AG10803 (cell line): ENCODE results near the gene CACNA1C.
A peak's percentile ranks its signal among the peaks of the same experiment; 100 is the strongest.

Experiments
- DNase-seq: peaks from one replicate; pipeline ENCODE4 v3.0.0; 2010; ENCODE audit warnings: low read depth
- H3K4me3 ChIP-seq: 2 replicates; pipeline ENCODE4 v1.5.1; 2011; ENCODE audit warnings: mild to moderate bottlenecking, low read length, control low read depth
- CTCF ChIP-seq: conservative IDR thresholded peaks from 2 replicates; pipeline ENCODE4 v1.5.1; 2011; ENCODE audit warnings: mild to moderate bottlenecking, low read length, control low read depth, inconsistent platforms

CACNA1C gene

GRCh38 chr12:2376908-2377657, 324.3 kb downstream of the CACNA1C start:
- no peak overlapping the region for H3K4me3 ChIP-seq
- no peak for DNase-seq
- TF ChIP-seq CTCF = no peak

GRCh38 chr12:2378835-2379330, 326.1 kb downstream of the CACNA1C start:
- H3K4me3 ChIP-seq = no peak overlapping the region
- TF ChIP-seq CTCF = no peak
- DNase-seq = no peak

- H3K4me3 ChIP-seq = no peak overlapping the region
- no peak for DNase-seq
- TF ChIP-seq CTCF = no peak
Observed at GRCh38 chr12:2380946-2381345, 328.2 kb downstream of the CACNA1C start.

GRCh38 chr12:2382370-2383155, 329.8 kb downstream of the CACNA1C start:
- TF ChIP-seq CTCF = no peak; the same call in 1 of the 2 replicates
- H3K4me3 ChIP-seq = no peak overlapping the region
- DNase-seq = peak; percentile 48

- no peak overlapping the region for H3K4me3 ChIP-seq
- no peak for DNase-seq
- no peak for TF ChIP-seq CTCF
Observed at GRCh38 chr12:2383325-2384028, 330.7 kb downstream of the CACNA1C start.

GRCh38 chr12:2384029-2384386, 331.2 kb downstream of the CACNA1C start:
- peak; percentile 18 for DNase-seq
- no peak for TF ChIP-seq CTCF
- no peak overlapping the region for H3K4me3 ChIP-seq
